ENCODE data around the gene RADIL.

The RADIL gene

DNA sequence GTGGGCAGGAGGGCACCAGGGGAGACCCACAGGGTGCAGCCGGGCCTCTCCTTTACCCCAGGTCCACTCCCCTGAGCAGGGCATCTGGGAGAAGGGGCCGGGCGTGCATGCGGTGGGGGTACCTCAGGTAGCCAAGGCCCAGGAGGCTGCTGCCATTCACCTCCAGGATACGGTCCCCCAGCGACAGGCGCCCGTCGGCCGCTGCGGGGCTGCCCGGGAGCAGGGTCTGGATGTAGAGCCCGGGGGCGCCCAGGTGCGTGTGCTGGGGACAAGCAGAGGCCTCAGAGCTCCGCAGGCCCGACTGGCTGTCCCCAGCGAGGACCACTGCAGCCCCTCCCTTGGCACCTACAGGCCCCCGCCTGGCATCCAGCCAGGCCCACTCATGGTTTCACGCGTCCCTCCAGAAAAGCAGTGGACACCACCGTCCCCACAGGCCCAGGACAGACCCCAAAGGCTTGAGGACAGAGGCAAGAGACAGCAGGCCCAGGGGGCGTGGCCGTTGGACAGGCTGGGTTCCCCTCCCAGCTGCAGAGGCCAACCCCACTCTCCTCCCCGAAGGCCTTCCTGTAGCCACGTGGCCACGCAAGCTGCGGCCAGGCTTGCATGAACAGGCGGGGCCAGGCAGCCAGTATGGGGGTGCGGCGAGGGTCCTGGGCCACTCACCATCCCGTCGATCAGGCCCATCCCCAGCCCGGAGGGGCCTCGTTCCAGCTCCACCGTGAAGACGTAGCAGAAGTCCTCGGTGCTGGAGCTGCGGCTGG, 83.8 kb downstream of the RADIL start:
- ChIA-PET CTCF (interaction anchor here (0.6 to 2.5 kb wide), 5 partner anchors 7 to 527 kb away, joined by 3 to 25 read pairs (median 4); partner anchors contain the start of gene RADIL), POLR2A (interaction anchor here (1.7 kb wide), 1 partner anchor 24 kb away, joined by 7 read pairs; the partner anchor contains the start of gene AP5Z1)
- no peak overlapping the region for H3K4me3 ChIP-seq (ENCODE audit: low read depth, low read length)
- H3K36me3 ChIP-seq (ENCODE audit: control insufficient read depth in 2 of 2, insufficient read depth in 1 of 2, low read length in 2 of 2): no peaks in the 10 kb centered on the region
- TF ChIP-seq ZNF114 (tag by site-specific recombination; IDR thresholded peaks at IDR 0.05): no peak
- TF ChIP-seq KLF9 (tag by site-specific recombination; IDR thresholded peaks at IDR 0.05; ENCODE audit: low read depth): 0 out of 2 replicates have a peak, but pooled peaks have one; percentile 17
- H3K4me1 ChIP-seq (ENCODE audit: control insufficient read depth, insufficient read depth, low read length): no peaks in the 10 kb centered on the region; the same call in 1 of the 2 replicates
- H3K9me3 ChIP-seq (ENCODE audit: control insufficient read depth, insufficient read depth, low read depth, low read length): no peaks in the 10 kb centered on the region
- no peak overlapping the region for H3K27ac ChIP-seq (ENCODE audit: extremely low read depth, low read depth, low read length)

DNA sequence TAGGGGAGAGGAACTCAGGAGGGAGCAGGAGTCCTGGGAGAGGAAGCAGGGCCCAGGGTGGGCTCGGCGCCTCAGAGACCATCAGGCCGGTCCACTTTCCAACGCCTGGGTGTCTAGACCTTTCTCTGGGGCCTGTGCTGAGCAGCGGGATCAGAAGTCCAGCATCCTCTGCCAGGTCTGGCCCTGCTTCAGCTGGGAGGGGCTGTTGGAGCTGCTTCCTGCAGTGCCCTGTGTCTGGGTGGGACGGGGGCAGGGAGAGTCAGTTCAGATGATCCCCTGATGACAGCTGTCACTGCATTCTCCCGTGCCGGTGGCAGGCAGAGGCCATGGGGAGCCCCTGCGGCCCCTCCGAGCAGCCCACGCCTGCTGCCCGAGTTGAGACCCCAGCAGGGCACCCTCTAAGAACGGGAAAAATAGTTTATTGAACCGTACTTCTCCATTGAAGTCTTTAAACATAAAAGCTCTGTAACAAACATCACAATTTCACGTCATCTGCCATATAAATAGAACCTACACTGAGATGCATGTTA, 84.7 kb downstream of the RADIL start:
- Histone ChIP-seq H3K4me3 (ENCODE audit: low read depth, low read length) (no peak overlapping the region), H3K36me3 (ENCODE audit: control insufficient read depth in 2 of 2, insufficient read depth in 1 of 2, low read length in 2 of 2) (no peaks in the 10 kb centered on the region), H3K9me3 (ENCODE audit: control insufficient read depth, insufficient read depth, low read depth, low read length) (no peaks in the 10 kb centered on the region), H3K4me1 (ENCODE audit: control insufficient read depth, insufficient read depth, low read length) (no peaks in the 10 kb centered on the region; the same call in 1 of the 2 replicates), H3K27ac (ENCODE audit: extremely low read depth, low read depth, low read length) (no peak overlapping the region)
- TF ChIP-seq ZNF777 (tag by site-specific recombination; IDR thresholded peaks at IDR 0.05; ENCODE audit: borderline replicate concordance) (no peak), ZNF558 (tag by site-specific recombination; IDR thresholded peaks at IDR 0.05) (no peak), FEZF1 (tag by site-specific recombination; IDR thresholded peaks at IDR 0.05) (no peak), ZBTB48 (tag by site-specific recombination; IDR thresholded peaks at IDR 0.05) (no peak), ZIC2 (tag by site-specific recombination; IDR thresholded peaks at IDR 0.05) (no peak), ZFP69B (tag by site-specific recombination; IDR thresholded peaks at IDR 0.05) (no peak)
- TF ChIP-seq, protein P1, sequence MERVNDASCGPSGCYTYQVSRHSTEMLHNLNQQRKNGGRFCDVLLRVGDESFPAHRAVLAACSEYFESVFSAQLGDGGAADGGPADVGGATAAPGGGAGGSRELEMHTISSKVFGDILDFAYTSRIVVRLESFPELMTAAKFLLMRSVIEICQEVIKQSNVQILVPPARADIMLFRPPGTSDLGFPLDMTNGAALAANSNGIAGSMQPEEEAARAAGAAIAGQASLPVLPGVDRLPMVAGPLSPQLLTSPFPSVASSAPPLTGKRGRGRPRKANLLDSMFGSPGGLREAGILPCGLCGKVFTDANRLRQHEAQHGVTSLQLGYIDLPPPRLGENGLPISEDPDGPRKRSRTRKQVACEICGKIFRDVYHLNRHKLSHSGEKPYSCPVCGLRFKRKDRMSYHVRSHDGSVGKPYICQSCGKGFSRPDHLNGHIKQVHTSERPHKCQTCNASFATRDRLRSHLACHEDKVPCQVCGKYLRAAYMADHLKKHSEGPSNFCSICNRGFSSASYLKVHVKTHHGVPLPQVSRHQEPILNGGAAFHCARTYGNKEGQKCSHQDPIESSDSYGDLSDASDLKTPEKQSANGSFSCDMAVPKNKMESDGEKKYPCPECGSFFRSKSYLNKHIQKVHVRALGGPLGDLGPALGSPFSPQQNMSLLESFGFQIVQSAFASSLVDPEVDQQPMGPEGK (tag by site-specific recombination; IDR thresholded peaks at IDR 0.05): no peak
- TF ChIP-seq, protein P2, sequence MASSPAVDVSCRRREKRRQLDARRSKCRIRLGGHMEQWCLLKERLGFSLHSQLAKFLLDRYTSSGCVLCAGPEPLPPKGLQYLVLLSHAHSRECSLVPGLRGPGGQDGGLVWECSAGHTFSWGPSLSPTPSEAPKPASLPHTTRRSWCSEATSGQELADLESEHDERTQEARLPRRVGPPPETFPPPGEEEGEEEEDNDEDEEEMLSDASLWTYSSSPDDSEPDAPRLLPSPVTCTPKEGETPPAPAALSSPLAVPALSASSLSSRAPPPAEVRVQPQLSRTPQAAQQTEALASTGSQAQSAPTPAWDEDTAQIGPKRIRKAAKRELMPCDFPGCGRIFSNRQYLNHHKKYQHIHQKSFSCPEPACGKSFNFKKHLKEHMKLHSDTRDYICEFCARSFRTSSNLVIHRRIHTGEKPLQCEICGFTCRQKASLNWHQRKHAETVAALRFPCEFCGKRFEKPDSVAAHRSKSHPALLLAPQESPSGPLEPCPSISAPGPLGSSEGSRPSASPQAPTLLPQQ (tag by site-specific recombination; IDR thresholded peaks at IDR 0.05): no peak
- TF ChIP-seq, protein P3, sequence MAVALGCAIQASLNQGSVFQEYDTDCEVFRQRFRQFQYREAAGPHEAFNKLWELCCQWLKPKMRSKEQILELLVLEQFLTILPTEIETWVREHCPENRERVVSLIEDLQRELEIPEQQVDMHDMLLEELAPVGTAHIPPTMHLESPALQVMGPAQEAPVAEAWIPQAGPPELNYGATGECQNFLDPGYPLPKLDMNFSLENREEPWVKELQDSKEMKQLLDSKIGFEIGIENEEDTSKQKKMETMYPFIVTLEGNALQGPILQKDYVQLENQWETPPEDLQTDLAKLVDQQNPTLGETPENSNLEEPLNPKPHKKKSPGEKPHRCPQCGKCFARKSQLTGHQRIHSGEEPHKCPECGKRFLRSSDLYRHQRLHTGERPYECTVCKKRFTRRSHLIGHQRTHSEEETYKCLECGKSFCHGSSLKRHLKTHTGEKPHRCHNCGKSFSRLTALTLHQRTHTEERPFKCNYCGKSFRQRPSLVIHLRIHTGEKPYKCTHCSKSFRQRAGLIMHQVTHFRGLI (tag by site-specific recombination; IDR thresholded peaks at IDR 0.05): no peak
- ChIA-PET POLR2A (interaction anchor here (1.7 kb wide), 1 partner anchor 23 kb away, joined by 7 read pairs; the partner anchor contains the start of gene AP5Z1), CTCF (interaction anchor here (0.6 to 3.1 kb wide), 11 partner anchors 8 to 528 kb away, joined by 3 to 25 read pairs (median 5); partner anchors contain the start of gene RADIL)

DNA sequence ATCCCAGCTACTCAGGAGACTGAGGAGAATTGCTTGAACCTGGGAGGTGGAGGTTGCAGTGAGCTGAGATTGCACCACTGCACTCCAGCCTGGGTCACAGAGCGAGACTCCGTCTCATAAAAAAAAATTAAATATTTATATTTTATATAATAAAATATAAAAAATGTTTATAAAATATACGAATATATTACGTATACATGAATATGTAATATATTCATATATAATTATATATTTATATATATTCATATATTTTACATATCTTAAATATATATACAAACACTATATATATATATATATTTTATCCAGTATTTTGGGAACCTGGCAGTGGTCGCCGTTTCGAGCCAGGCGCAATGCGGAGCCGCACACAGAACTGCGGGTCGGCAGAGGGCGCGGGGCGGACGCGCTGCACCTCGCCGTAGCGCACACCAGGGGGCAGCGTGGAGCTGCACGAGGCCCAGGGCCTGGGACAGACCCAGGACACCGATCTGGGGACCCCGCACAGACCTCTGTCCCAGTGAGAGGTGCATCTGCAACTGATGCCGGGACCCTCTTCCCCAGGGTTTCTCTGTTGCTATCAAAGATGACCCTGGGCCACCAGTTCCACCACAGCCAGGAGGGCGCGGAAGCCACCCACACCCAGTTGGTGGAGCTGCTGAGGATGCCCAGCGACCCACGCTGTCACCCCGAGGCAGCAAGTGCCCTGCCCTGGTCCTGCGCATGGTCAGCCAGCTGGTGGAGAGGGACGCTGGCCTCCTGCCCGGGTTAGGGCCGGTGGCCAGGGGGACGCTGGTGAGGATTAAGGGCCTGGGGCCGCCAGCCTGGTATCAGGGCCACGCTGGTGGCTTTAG, 85.4 kb downstream of the RADIL start:
- H3K9me3 ChIP-seq (ENCODE audit: control insufficient read depth, insufficient read depth, low read depth, low read length): no peaks in the 10 kb centered on the region
- TF ChIP-seq ZNF571 (tag by site-specific recombination; IDR thresholded peaks at IDR 0.05): no peak
- TF ChIP-seq ZNF2 (tag by site-specific recombination; IDR thresholded peaks at IDR 0.05): 0 out of 2 replicates have a peak, but pooled peaks have one; percentile 30
- TF ChIP-seq ZNF654 (tag by site-specific recombination; IDR thresholded peaks at IDR 0.05; ENCODE audit: low read depth): peak; percentile 32; the same call in 1 of the 2 replicates
- TF ChIP-seq, protein P4, sequence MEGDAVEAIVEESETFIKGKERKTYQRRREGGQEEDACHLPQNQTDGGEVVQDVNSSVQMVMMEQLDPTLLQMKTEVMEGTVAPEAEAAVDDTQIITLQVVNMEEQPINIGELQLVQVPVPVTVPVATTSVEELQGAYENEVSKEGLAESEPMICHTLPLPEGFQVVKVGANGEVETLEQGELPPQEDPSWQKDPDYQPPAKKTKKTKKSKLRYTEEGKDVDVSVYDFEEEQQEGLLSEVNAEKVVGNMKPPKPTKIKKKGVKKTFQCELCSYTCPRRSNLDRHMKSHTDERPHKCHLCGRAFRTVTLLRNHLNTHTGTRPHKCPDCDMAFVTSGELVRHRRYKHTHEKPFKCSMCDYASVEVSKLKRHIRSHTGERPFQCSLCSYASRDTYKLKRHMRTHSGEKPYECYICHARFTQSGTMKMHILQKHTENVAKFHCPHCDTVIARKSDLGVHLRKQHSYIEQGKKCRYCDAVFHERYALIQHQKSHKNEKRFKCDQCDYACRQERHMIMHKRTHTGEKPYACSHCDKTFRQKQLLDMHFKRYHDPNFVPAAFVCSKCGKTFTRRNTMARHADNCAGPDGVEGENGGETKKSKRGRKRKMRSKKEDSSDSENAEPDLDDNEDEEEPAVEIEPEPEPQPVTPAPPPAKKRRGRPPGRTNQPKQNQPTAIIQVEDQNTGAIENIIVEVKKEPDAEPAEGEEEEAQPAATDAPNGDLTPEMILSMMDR (tag by site-specific recombination; IDR thresholded peaks at IDR 0.05): peak; percentile 87
- ChIA-PET POLR2A (interaction anchor here (1.7 kb wide), 1 partner anchor 22 kb away, joined by 7 read pairs; the partner anchor contains the start of gene AP5Z1), CTCF (interaction anchor here (0.6 to 3.1 kb wide), 19 partner anchors 9 to 1312 kb away, joined by 3 to 25 read pairs (median 4); partner anchors contain the start of gene RADIL)
- H3K4me1 ChIP-seq (ENCODE audit: control insufficient read depth, insufficient read depth, low read length): no peaks in the 10 kb centered on the region; the same call in 1 of the 2 replicates
- H3K4me3 ChIP-seq (ENCODE audit: low read depth, low read length): no peak overlapping the region
- H3K27ac ChIP-seq (ENCODE audit: extremely low read depth, low read depth, low read length): no peak overlapping the region
- H3K36me3 ChIP-seq (ENCODE audit: control insufficient read depth in 2 of 2, insufficient read depth in 1 of 2, low read length in 2 of 2): no peaks in the 10 kb centered on the region
